Nephron (organoid): ENCODE data around the gene CYBA.

Source experiments
- H3K27ac Mint-ChIP-seq, 3 experiments: 2 replicates each; pipeline ENCODE4 v1.8.0; 2020; ENCODE audit warnings: mixed read lengths in 3 of 3, mild to moderate bottlenecking in 2 of 3, moderate library complexity in 1 of 3
- H3K27me3 Mint-ChIP-seq: 2 replicates; pipeline ENCODE4 v1.8.0; 2021; ENCODE audit warnings: low read depth, mild to moderate bottlenecking, moderate library complexity, mixed read lengths
- H3K36me3 Mint-ChIP-seq: 2 replicates; pipeline ENCODE4 v1.8.0; 2020; ENCODE audit warnings: low read depth, mixed read lengths
- H3K4me1 Mint-ChIP-seq: 2 replicates; pipeline ENCODE4 v1.8.0; 2020; ENCODE audit warnings: mixed read lengths
- H3K4me3 Mint-ChIP-seq, 3 experiments: 2 replicates each; pipeline ENCODE4 v1.8.0; 2020; ENCODE audit warnings: mild to moderate bottlenecking in 3 of 3, mixed read lengths in 3 of 3, moderate library complexity in 2 of 3
- H3K9me3 Mint-ChIP-seq: 2 replicates; pipeline ENCODE4 v1.8.0; 2020; ENCODE audit warnings: mixed read lengths
- CTCF ChIP-seq, 3 experiments: fragments of 200-600 bp; sonication (generic); IDR thresholded peaks; one replicate each; pipeline ENCODE4 v1.5.0; 2021; ENCODE audit warnings: antibody characterized with exemption in 3 of 3; ENCODE audit not compliant: unreplicated experiment in 3 of 3

CYBA gene

GRCh38 chr16:88688013-88688778 lies 37.3 kb upstream of the CYBA start:
- Mint-ChIP-seq H3K9me3 (no peaks in the 10 kb centered on the region), H3K27ac (no peak overlapping the region), H3K4me3 (no peak overlapping the region), H3K27me3 (peaks cover 73% of the 10 kb centered on the region), H3K36me3 (no peaks in the 10 kb centered on the region), H3K4me1 (no peaks in the 10 kb centered on the region)
- no peak for TF ChIP-seq CTCF (IDR thresholded peaks at IDR 0.05; ENCODE audit: unreplicated experiment in 3 of 3)

DNA sequence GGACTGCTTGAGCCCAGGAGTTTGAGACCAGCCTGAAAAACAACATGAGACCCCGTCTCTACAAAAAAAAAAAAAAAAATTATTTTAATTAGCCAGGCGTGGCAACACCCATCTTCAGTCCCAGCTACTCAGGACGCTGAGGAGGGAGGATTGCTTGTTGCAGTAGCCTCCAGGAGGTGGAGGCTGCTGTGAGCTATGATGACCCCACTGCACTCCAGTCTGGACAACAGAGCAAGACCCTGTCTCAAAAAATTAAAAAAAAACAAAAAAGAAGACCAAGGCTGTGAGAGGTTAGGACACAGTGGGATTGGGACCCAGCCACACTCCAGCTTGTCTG lies 36.8 kb upstream of the CYBA start:
- Mint-ChIP-seq H3K4me3 (no peak overlapping the region), H3K4me1 (no peaks in the 10 kb centered on the region), H3K27me3 (peaks cover 76% of the 10 kb centered on the region), H3K27ac (no peak overlapping the region), H3K9me3 (no peaks in the 10 kb centered on the region), H3K36me3 (no peaks in the 10 kb centered on the region)
- no peak for TF ChIP-seq CTCF (IDR thresholded peaks at IDR 0.05; ENCODE audit: unreplicated experiment in 3 of 3)

- no peak for TF ChIP-seq CTCF (IDR thresholded peaks at IDR 0.05; ENCODE audit: unreplicated experiment in 3 of 3)
- Mint-ChIP-seq H3K4me3 (no peak overlapping the region), H3K4me1 (no peaks in the 10 kb centered on the region), H3K9me3 (no peaks in the 10 kb centered on the region), H3K27me3 (peaks cover 80% of the 10 kb centered on the region), H3K27ac (no peak overlapping the region), H3K36me3 (no peaks in the 10 kb centered on the region)
Observed at GRCh38 chr16:88687254-88687576, 36.4 kb upstream of the CYBA start.

- no peak for TF ChIP-seq CTCF (IDR thresholded peaks at IDR 0.05; ENCODE audit: unreplicated experiment in 3 of 3)
- Mint-ChIP-seq H3K27ac (no peak within 1 kb of the TSS), H3K4me3 (peak within 1 kb of the TSS in 2 of 3 experiments; percentile 56 to 70), H3K4me1 (no peaks in the 10 kb centered on the region), H3K27me3 (peaks cover 86% of the 10 kb centered on the region), H3K36me3 (no peaks in the 10 kb centered on the region), H3K9me3 (no peaks in the 10 kb centered on the region)
Observed at GRCh38 chr16:88686439-88687253, 35.8 kb upstream of the CYBA start, which contains the start of gene SNAI3. Gene SNAI3, minus strand, starts transcription at chr16:88686507. Its CDS starts 101 bp downstream, at chr16:88686406.

DNA sequence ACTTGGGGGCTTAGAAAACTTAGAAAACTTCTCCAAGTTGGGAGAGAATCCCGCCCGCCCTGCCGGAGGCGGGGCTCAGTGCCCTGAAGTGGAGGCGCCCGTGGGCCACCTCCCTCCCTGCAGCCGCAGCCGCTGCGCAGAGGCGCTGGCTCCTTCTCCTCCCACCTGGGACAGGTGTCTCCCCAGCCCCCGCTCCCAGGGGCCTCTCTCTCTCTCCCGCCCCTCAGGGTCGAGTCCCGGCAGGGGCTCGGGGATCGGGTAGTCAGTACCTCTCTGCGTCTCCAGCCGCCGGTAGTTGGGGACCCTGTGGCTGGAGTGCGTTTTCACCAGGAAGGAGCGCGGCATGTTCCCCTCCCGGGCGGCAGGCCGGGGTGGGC lies 35.2 kb upstream of the CYBA start:
- Mint-ChIP-seq H3K4me1 (no peaks in the 10 kb centered on the region), H3K27ac (no peak overlapping the region), H3K9me3 (no peaks in the 10 kb centered on the region), H3K36me3 (no peaks in the 10 kb centered on the region), H3K4me3 (peak overlapping the region in 2 of 3 experiments; percentile 56 to 70), H3K27me3 (peaks cover 87% of the 10 kb centered on the region)
- TF ChIP-seq CTCF (IDR thresholded peaks at IDR 0.05; ENCODE audit: unreplicated experiment in 3 of 3) = no peak
